ENCODE measurements around the gene HOXC9.

HOXC9 gene

GRCh38 chr12:53976172-53976822 lies 23.7 kb upstream of the HOXC9 start:
- DNase-seq, result no peak

GRCh38 chr12:53976823-53977595 lies 23.0 kb upstream of the HOXC9 start:
- no peak for DNase-seq

GRCh38 chr12:53977596-53978445 lies 22.1 kb upstream of the HOXC9 start:
- DNase-seq, result no peak

- DNase-seq, result no peak
Measured at GRCh38 chr12:53978477-53979356, 21.2 kb upstream of the HOXC9 start.

GRCh38 chr12:53980104-53980801 lies 19.7 kb upstream of the HOXC9 start:
- no peak for DNase-seq

GRCh38 chr12:53980802-53981496 lies 19.0 kb upstream of the HOXC9 start:
- DNase-seq, result no peak

- DNase-seq, result no peak
Measured at GRCh38 chr12:53981634-53982565, 18.1 kb upstream of the HOXC9 start.

GRCh38 chr12:53982648-53983567 lies 17.1 kb upstream of the HOXC9 start:
- no peak for DNase-seq

GRCh38 chr12:53983568-53983949 lies 16.4 kb upstream of the HOXC9 start:
- no peak for DNase-seq

GRCh38 chr12:53983950-53984572 lies 15.9 kb upstream of the HOXC9 start:
- no peak for DNase-seq

GRCh38 chr12:53984901-53985691 lies 14.9 kb upstream of the HOXC9 start, which contains the start of gene HOXC10:
TSS of gene HOXC10 (plus strand) at chr12:53985146. CDS start at chr12:53985260, 114 bp downstream.
- peak; percentile 97 for DNase-seq

GRCh38 chr12:53985692-53985993 lies 14.3 kb upstream of the HOXC9 start:
- DNase-seq, result no peak

- DNase-seq, result no peak
Measured at GRCh38 chr12:53985994-53986685, 13.8 kb upstream of the HOXC9 start.

GRCh38 chr12:53986686-53987483 lies 13.1 kb upstream of the HOXC9 start:
- no peak for DNase-seq

GRCh38 chr12:53987787-53988230 lies 12.2 kb upstream of the HOXC9 start:
- DNase-seq, result no peak

Data from NCI-H1092 (cell line).